IMR-90 (cell line): ENCODE results near the gene PIPOX. TPM values are rescaled to one million over a fixed set of nuclear protein-coding genes. Genes with fewer than 3 reads are reported as not detected.

Experiments
- ATAC-seq: fragments of 200-7000 bp; cut with Tn5 transposase; 2 replicates; pipeline ENCODE4 v1.9.1; 2020; ENCODE audit warnings: low read depth, mild to moderate bottlenecking, moderate library complexity
- BruUV-seq: library from RNA; stranded (reverse); fragments of 400-500 nt; replicated peaks from 2 replicates; lab custom pipeline; 2021; lab: Mats Ljungman, UMichigan
- CTCF ChIA-PET: fragments of 300-600 bp; formaldehyde crosslinking; extraction: SDS; loops from one replicate; lab custom pipeline; 2021; ENCODE audit warnings: antibody characterized with exemption; lab: Yijun Ruan, JAX
- POLR2A ChIA-PET: fragments of 300-600 bp; sonication (Branson Sonifier 250); formaldehyde crosslinking; loops from one replicate; lab custom pipeline; 2022; ENCODE audit warnings: antibody characterized with exemption; ENCODE audit not compliant: unreplicated experiment; lab: Charles Lee
- DNase-seq: peaks from one replicate; pipeline ENCODE4 v3.0.0; 2013
- H2AFZ ChIP-seq: replicated peaks from 2 replicates; pipeline ENCODE3; 2013; ENCODE audit warnings: low read length, mild to moderate bottlenecking; ENCODE audit not compliant: poor library complexity
- H2AK5ac ChIP-seq: 2 replicates; pipeline ENCODE4 v1.6.1; 2013; ENCODE audit warnings: low read depth, low read length, inconsistent platforms
- H2AK9ac ChIP-seq: replicated peaks from 2 replicates; pipeline ENCODE3; 2013; ENCODE audit warnings: mild to moderate bottlenecking, low read depth, low read length, moderate library complexity; ENCODE audit not compliant: poor library complexity
- H2BK120ac ChIP-seq: 2 replicates; pipeline ENCODE4 v1.6.1; 2013; ENCODE audit warnings: low read depth, low read length, inconsistent platforms
- H2BK15ac ChIP-seq: 3 replicates; pipeline ENCODE4 v1.6.1; 2013; ENCODE audit warnings: low read depth, low read length, inconsistent platforms
- H2BK20ac ChIP-seq: 2 replicates; pipeline ENCODE4 v1.6.1; 2013; ENCODE audit warnings: low read depth, mild to moderate bottlenecking, inconsistent platforms, low read length, moderate library complexity
- H2BK5ac ChIP-seq: 2 replicates; pipeline ENCODE4 v1.6.1; 2013; ENCODE audit warnings: mild to moderate bottlenecking, low read depth, low read length, inconsistent platforms; ENCODE audit not compliant: poor library complexity, severe bottlenecking
- H3K14ac ChIP-seq: replicated peaks from 2 replicates; pipeline ENCODE4 v1.6.1; 2013; ENCODE audit warnings: low read depth, low read length, inconsistent platforms
- H3K18ac ChIP-seq: 2 replicates; pipeline ENCODE4 v1.6.1; 2013; ENCODE audit warnings: low read depth, low read length, control low read depth
- H3K23ac ChIP-seq: 2 replicates; pipeline ENCODE4 v1.6.1; 2013; ENCODE audit warnings: low read depth, low read length, inconsistent platforms
- H3K27ac ChIP-seq: 2 replicates; pipeline ENCODE4 v1.5.1; 2013; ENCODE audit warnings: mild to moderate bottlenecking, control low read depth, low read length; ENCODE audit not compliant: insufficient read depth
- H3K27me3 ChIP-seq: 2 replicates; pipeline ENCODE4 v1.6.1; 2013; ENCODE audit warnings: low read length; ENCODE audit not compliant: control insufficient read depth, insufficient read depth
- H3K36me3 ChIP-seq: 2 replicates; pipeline ENCODE4 v1.6.1; 2013; ENCODE audit warnings: low read length, mixed read lengths; ENCODE audit not compliant: control insufficient read depth, insufficient read depth
- H3K4ac ChIP-seq: 2 replicates; pipeline ENCODE4 v1.6.1; 2013; ENCODE audit warnings: low read depth, low read length, inconsistent platforms
- H3K4me1 ChIP-seq: 2 replicates; pipeline ENCODE4 v1.6.1; 2013; ENCODE audit warnings: low read length, mixed read lengths; ENCODE audit not compliant: control insufficient read depth, insufficient read depth
- H3K4me2 ChIP-seq: 2 replicates; pipeline ENCODE4 v1.6.1; 2013; ENCODE audit warnings: low read depth, mild to moderate bottlenecking, control low read depth, low read length, moderate library complexity
- H3K4me3 ChIP-seq: 2 replicates; pipeline ENCODE4 v1.5.1; 2013; ENCODE audit warnings: low read depth, mild to moderate bottlenecking, control low read depth, low read length, moderate library complexity; ENCODE audit not compliant: insufficient read depth
- H3K56ac ChIP-seq: 2 replicates; pipeline ENCODE4 v1.6.1; 2013; ENCODE audit warnings: low read length, inconsistent platforms; ENCODE audit not compliant: insufficient read depth; ENCODE audit errors: extremely low read depth
- H3K79me1 ChIP-seq, 2 experiments: 2 replicates each; pipeline ENCODE4 v1.6.1; 2013; ENCODE audit warnings: low read length in 2 of 2, inconsistent platforms in 1 of 2, low read depth in 1 of 2
- H3K9ac ChIP-seq: 2 replicates; pipeline ENCODE4 v1.6.1; 2013; ENCODE audit warnings: low read depth, low read length, control low read depth
- H3K9me1 ChIP-seq: 2 replicates; pipeline ENCODE4 v1.6.1; 2013; ENCODE audit warnings: low read length, inconsistent platforms; ENCODE audit not compliant: insufficient read depth
- H3K9me3 ChIP-seq: 2 replicates; pipeline ENCODE4 v1.6.1; 2013; ENCODE audit warnings: low read length; ENCODE audit not compliant: control insufficient read depth, insufficient read depth
- H4K20me1 ChIP-seq: 2 replicates; pipeline ENCODE4 v1.6.1; 2013; ENCODE audit warnings: low read length, inconsistent platforms; ENCODE audit not compliant: insufficient read depth
- H4K5ac ChIP-seq: 2 replicates; pipeline ENCODE4 v1.6.1; 2013; ENCODE audit warnings: mild to moderate bottlenecking, low read depth, low read length, control low read depth
- H4K8ac ChIP-seq, 2 experiments: 2 replicates each; pipeline ENCODE4 v1.6.1; 2013; ENCODE audit warnings: low read depth in 2 of 2, low read length in 2 of 2, control low read depth in 1 of 2, inconsistent platforms in 1 of 2
- H4K91ac ChIP-seq: 2 replicates; pipeline ENCODE4 v1.6.1; 2013; ENCODE audit warnings: low read depth, low read length, inconsistent platforms; ENCODE audit not compliant: insufficient read depth
- BHLHE40 ChIP-seq: fragments of 150-350 bp; IDR thresholded peaks from 2 replicates; pipeline ENCODE4 v1.6.1; 2016; ENCODE audit warnings: mild to moderate bottlenecking, low read depth, low read length
- CHD1 ChIP-seq: IDR thresholded peaks from 2 replicates; pipeline ENCODE4 v1.6.1; 2012; ENCODE audit warnings: low read depth, low read length, improper control_type of control experiment
- MAFK ChIP-seq: IDR thresholded peaks from 2 replicates; pipeline ENCODE4 v1.6.1; 2012; ENCODE audit warnings: low read depth, low read length, improper control_type of control experiment
- WGBS, 2 experiments: methylation state at CpG; one replicate each; pipeline versions ENCODE4 v1.1.5 to v1.1.7; 2013; ENCODE audit warnings: missing lambda C conversion rate in 2 of 2; ENCODE audit not compliant: insufficient read length in 1 of 2; ENCODE audit errors: extremely low coverage in 2 of 2; 5-methylcytosine and 5-hydroxymethylcytosine counted together
- dilution Hi-C: fragments of 300-500 bp; cut with HindIII; formaldehyde crosslinking; loops from one replicate; pipeline ENCODE4 v1.14.3; 2018; ENCODE audit warnings: low sequenced_read_pairs; ENCODE audit not compliant: unreplicated experiment
- in situ Hi-C: fragments of 300-500 bp; cut with MboI; formaldehyde crosslinking; loops from 3 replicates; pipeline ENCODE4 v1.14.3; 2019; ENCODE audit warnings: low sequenced_read_pairs, inconsistent platforms, mixed read lengths
- intact Hi-C: fragments of 100-400 bp; cut with micrococcal nuclease; formaldehyde crosslinking; loops from 2 replicates; pipeline ENCODE4 v1.10.0; 2022
- polyA plus RNA-seq, 3 experiments: library from polyadenylated mRNA; depleted of rRNA; stranded (reverse); fragments of >200 nt; gene quantifications; 2 replicates each; pipeline ENCODE4 v1.2.3, GENCODE V29; 2012; ENCODE audit warnings: low replicate concordance in 1 of 3
- total RNA-seq: library from RNA; depleted of rRNA; stranded (reverse); fragments of >200 nt; gene quantifications from 2 replicates; pipeline ENCODE4 v1.2.3, GENCODE V29; 2012

PIPOX gene
- total and polyA plus RNA-seq, 2 of the 4 experiments (the other 2 are of a cell fraction), result 0.43 to 1.3 TPM

GRCh38 chr17:29102046-29102445, 59.1 kb downstream of the PIPOX start:
- no peak for TF ChIP-seq CHD1
- no peak for TF ChIP-seq BHLHE40
- no peak for TF ChIP-seq MAFK
- in situ Hi-C loops, result loop anchor here (10.0 kb wide), 2 partner anchors 57 to 367 kb away; partner anchors contain the start of gene PIPOX
- Histone ChIP-seq H2BK20ac (no peak overlapping the region), H3K23ac (no peak overlapping the region), H3K4me1 (no peaks in the 10 kb centered on the region), H3K27me3 (no peaks in the 10 kb centered on the region), H3K27ac (no peak overlapping the region), H3K4me3 (no peak overlapping the region), H3K14ac (no peak overlapping the region), H2AK9ac (no peak overlapping the region), H3K4ac (no peak overlapping the region), H4K8ac (no peak overlapping the region), H2AK5ac (no peak overlapping the region), H2BK120ac (no peak overlapping the region), H3K9ac (no peak overlapping the region), H4K91ac (no peak overlapping the region), H3K18ac (no peak overlapping the region), H3K36me3 (peaks cover 54% of the 10 kb centered on the region), H4K5ac (no peak overlapping the region), H3K4me2 (no peak overlapping the region), H3K79me1 (no peaks in the 10 kb centered on the region), H3K56ac (no peak overlapping the region), H2BK5ac (no peak overlapping the region), H2BK15ac (no peak overlapping the region), H4K20me1 (no peaks in the 10 kb centered on the region), H3K9me1 (no peaks in the 10 kb centered on the region), H2AFZ (no peak overlapping the region), H3K9me3 (no peaks in the 10 kb centered on the region)
- BruUV-seq, result no TSS peak
- intact Hi-C loops, result no loop called here
- dilution Hi-C loops, result no loop called here
- WGBS, 2 experiments, result no CpG with 5 or more reads among the region's 3 CpGs
- ChIA-PET CTCF (interaction anchor here (0.9 to 1.6 kb wide), 4 partner anchors 11 to 137 kb away, joined by 3 to 5 read pairs (median 3); no protein-coding TSS in a partner anchor), POLR2A (no interaction called here)
- DNase-seq, result no peak
- ATAC-seq, result no peak
